ENCODE results near the gene SLC6A8. TPM values are rescaled to one million over a fixed set of nuclear protein-coding genes. Genes with fewer than 3 reads are reported as not detected.

The SLC6A8 gene
- total and polyA plus RNA-seq, 2 donors (not counting 1 experiment from before 2014, with no cell fraction given), result 0.49 to 2.9 TPM

DNA sequence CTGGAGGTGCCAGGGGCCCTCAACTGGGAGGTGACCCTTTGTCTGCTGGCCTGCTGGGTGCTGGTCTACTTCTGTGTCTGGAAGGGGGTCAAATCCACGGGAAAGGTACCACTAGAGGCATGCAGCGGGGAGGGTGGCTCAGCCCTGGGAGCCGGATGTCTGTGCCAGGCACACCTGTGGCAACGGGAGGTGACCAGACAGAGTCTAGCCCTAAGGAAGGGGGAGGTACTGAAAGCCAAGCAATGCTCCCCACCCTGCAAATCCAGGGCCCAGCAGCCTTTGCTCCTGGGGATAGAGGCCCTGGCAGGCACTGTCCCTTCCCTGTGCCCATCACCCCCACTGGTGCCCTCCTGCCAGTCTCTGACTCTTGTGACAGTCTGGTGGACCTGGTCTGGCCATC lies 4.3 kb downstream of the SLC6A8 start:
- H3K4me3 ChIP-seq (ENCODE audit: control extremely low read depth in 1 of 5, extremely low read depth in 1 of 5, insufficient read depth in 1 of 5, low read depth in 2 of 5, low read length in 4 of 5), result no peak overlapping the region
- CTCF ChIA-PET, result no interaction called here

DNA sequence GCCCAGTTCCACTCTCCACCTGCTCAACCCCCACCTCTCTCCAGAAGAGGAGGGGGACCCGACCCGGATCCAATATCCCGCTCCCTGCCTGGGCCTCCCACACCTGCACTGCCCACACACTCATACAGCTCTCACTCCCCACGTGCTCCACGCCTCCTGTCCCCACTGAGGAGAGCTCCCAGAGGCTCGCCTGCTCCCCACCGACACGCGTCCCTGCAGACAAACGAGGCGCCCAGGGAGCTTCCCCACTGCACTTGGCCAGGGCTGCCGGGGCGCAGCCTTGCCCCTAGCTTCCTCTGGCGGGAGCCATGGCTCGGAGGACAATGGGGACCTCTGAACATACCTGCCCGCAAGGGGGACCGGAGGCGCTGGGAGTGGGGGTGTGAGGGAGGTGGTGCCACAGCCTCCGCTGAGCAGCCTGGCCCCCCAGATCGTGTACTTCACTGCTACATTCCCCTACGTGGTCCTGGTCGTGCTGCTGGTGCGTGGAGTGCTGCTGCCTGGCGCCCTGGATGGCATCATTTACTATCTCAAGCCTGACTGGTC lies 5.0 kb downstream of the SLC6A8 start:
- Histone ChIP-seq H2AFZ (ENCODE audit: insufficient read depth, low read depth, low read length, poor library complexity, severe bottlenecking) (no peak overlapping the region), H3K27ac (ENCODE audit: low read length in 2 of 2) (no peak overlapping the region), H3K79me2 (ENCODE audit: control insufficient read depth, insufficient read depth, low read length) (no peaks in the 10 kb centered on the region), H3K27me3 (replicated peaks in 1 of 4; ENCODE audit: control extremely low read depth in 1 of 4, control insufficient read depth in 3 of 4, insufficient read depth in 4 of 4, low read length in 3 of 4) (peaks cover 0 to 11% (median 0%) of the 10 kb centered on the region in 4 experiments), H3K4me1 (ENCODE audit: control insufficient read depth in 2 of 2, insufficient read depth in 2 of 2, low read length in 2 of 2) (no peaks in the 10 kb centered on the region), H3K9ac (ENCODE audit: low read length) (no peak overlapping the region), H3K4me3 (ENCODE audit: control extremely low read depth in 1 of 5, extremely low read depth in 1 of 5, insufficient read depth in 1 of 5, low read depth in 2 of 5, low read length in 4 of 5) (no peak overlapping the region), H4K20me1 (ENCODE audit: control insufficient read depth, insufficient read depth, low read length, poor library complexity, severe bottlenecking) (no peaks in the 10 kb centered on the region), H3K36me3 (replicated peaks in 1 of 2; ENCODE audit: control extremely low read depth in 1 of 2, control insufficient read depth in 1 of 2, extremely low read depth in 1 of 2, insufficient read depth in 2 of 2, low read length in 1 of 2) (no peaks in the 10 kb centered on the region), H3K4me2 (replicated peaks; ENCODE audit: low read depth, low read length, poor library complexity, severe bottlenecking) (no peak overlapping the region), H3K9me3 (ENCODE audit: control extremely low read depth in 1 of 3, control insufficient read depth in 2 of 3, insufficient read depth in 1 of 3, low read length in 2 of 3) (no peaks in the 10 kb centered on the region)
- no peaks in the 10 kb centered on the region for H3K9me3 Mint-ChIP-seq (ENCODE audit: insufficient read depth)
- no peaks in the 10 kb centered on the region for H3K4me1 Mint-ChIP-seq
- no peaks in the 10 kb centered on the region for H3K27me3 Mint-ChIP-seq
- WGBS (ENCODE audit: insufficient coverage), result 74% methylated on average over 10 of the region's 24 CpGs
- ATAC-seq (ENCODE audit: low read depth) (no peak), DNase-seq (no peak)
- H3K4me3 Mint-ChIP-seq, result no peak overlapping the region
- intact Hi-C loops (cut with micrococcal nuclease), result no loop called here
- H3K27ac Mint-ChIP-seq, result no peak overlapping the region
- CTCF ChIA-PET, result no interaction called here
- TF ChIP-seq EZH2 (IDR thresholded peaks at IDR 0.05; ENCODE audit: borderline replicate concordance, insufficient read depth, low read depth, low read length, poor library complexity, severe bottlenecking), result no peak
- TF ChIP-seq, protein P1, sequence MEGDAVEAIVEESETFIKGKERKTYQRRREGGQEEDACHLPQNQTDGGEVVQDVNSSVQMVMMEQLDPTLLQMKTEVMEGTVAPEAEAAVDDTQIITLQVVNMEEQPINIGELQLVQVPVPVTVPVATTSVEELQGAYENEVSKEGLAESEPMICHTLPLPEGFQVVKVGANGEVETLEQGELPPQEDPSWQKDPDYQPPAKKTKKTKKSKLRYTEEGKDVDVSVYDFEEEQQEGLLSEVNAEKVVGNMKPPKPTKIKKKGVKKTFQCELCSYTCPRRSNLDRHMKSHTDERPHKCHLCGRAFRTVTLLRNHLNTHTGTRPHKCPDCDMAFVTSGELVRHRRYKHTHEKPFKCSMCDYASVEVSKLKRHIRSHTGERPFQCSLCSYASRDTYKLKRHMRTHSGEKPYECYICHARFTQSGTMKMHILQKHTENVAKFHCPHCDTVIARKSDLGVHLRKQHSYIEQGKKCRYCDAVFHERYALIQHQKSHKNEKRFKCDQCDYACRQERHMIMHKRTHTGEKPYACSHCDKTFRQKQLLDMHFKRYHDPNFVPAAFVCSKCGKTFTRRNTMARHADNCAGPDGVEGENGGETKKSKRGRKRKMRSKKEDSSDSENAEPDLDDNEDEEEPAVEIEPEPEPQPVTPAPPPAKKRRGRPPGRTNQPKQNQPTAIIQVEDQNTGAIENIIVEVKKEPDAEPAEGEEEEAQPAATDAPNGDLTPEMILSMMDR (IDR thresholded peaks at IDR 0.05), result no peak
- POLR2A ChIA-PET, result no interaction called here

More for the DNA sequence above, 4.3 kb downstream of the SLC6A8 start:
- Histone ChIP-seq H3K9ac (ENCODE audit: low read length) (no peak overlapping the region), H4K20me1 (ENCODE audit: control insufficient read depth, insufficient read depth, low read length, poor library complexity, severe bottlenecking) (no peaks in the 10 kb centered on the region), H3K4me2 (replicated peaks; ENCODE audit: low read depth, low read length, poor library complexity, severe bottlenecking) (no peak overlapping the region), H3K9me3 (ENCODE audit: control extremely low read depth in 1 of 3, control insufficient read depth in 2 of 3, insufficient read depth in 1 of 3, low read length in 2 of 3) (no peaks in the 10 kb centered on the region), H3K79me2 (ENCODE audit: control insufficient read depth, insufficient read depth, low read length) (no peaks in the 10 kb centered on the region), H3K36me3 (replicated peaks in 1 of 2; ENCODE audit: control extremely low read depth in 1 of 2, control insufficient read depth in 1 of 2, extremely low read depth in 1 of 2, insufficient read depth in 2 of 2, low read length in 1 of 2) (no peaks in the 10 kb centered on the region), H3K27me3 (replicated peaks in 1 of 4; ENCODE audit: control extremely low read depth in 1 of 4, control insufficient read depth in 3 of 4, insufficient read depth in 4 of 4, low read length in 3 of 4) (peaks cover 0 to 11% (median 0%) of the 10 kb centered on the region in 4 experiments), H3K4me1 (ENCODE audit: control insufficient read depth in 2 of 2, insufficient read depth in 2 of 2, low read length in 2 of 2) (peaks cover 0 to 4% of the 10 kb centered on the region in 2 donors), H2AFZ (ENCODE audit: insufficient read depth, low read depth, low read length, poor library complexity, severe bottlenecking) (no peak overlapping the region), H3K27ac (ENCODE audit: low read length in 2 of 2) (no peak overlapping the region)
- Mint-ChIP-seq H3K4me1 (no peaks in the 10 kb centered on the region), H3K27me3 (no peaks in the 10 kb centered on the region), H3K4me3 (no peak overlapping the region), H3K9me3 (ENCODE audit: insufficient read depth) (no peaks in the 10 kb centered on the region), H3K27ac (no peak overlapping the region)
- TF ChIP-seq, protein P1 (IDR thresholded peaks at IDR 0.05), result no peak
- TF ChIP-seq EZH2 (IDR thresholded peaks at IDR 0.05; ENCODE audit: borderline replicate concordance, insufficient read depth, low read depth, low read length, poor library complexity, severe bottlenecking), result no peak
- ATAC-seq (ENCODE audit: low read depth), result no peak
- POLR2A ChIA-PET, result no interaction called here
- WGBS (ENCODE audit: insufficient coverage), result 88% methylated on average over 3 of the region's 4 CpGs
- no peak for DNase-seq
- intact Hi-C loops (cut with micrococcal nuclease), result no loop called here

Measured in B cell (primary cell).